ENCODE measurements around the gene MESP1.

MESP1 gene

DNA sequence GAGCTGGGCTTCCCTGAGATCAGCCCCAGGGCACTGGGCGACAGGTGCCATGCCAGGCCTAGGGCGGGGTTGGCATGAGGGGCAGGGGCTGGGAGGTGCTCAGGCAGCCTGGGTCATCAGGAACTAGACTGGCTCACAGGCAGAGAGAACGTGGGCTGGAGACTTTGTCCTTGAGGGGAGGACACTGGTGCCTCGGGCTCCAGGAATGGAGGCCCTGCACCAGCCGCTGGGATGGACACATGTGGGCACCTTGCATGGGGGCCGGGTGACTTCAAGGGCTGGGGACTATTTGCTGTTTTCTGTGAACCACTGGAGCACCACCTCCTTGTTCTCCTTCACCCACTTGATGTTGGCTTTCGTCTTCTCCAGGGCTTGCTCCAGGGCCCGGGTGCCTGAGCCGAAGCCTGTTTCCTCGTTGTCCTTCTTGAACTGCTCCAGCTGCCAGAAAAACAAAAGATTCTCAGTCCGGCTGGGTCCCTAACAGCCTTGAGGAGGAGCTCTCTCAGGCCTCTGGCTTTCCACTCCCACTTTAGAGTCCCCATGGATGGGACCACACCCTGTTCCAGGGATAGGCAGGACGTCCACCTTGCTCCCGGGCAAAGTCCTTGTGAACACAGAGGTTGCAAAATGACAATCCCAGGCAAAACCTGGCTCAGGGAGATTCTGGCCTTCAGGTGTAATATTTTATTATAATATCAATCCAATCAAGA is 34.2 kb upstream of the MESP1 start:
- no peaks in the 10 kb centered on the region; the same call in 1 of the 2 replicates for H3K9me3 ChIP-seq (ENCODE audit: control insufficient read depth, insufficient read depth, low read depth, low read length)
- H3K36me3 ChIP-seq (ENCODE audit: control insufficient read depth in 2 of 2, insufficient read depth in 1 of 2, low read length in 2 of 2), result no peaks in the 10 kb centered on the region
- no peaks in the 10 kb centered on the region for H3K4me1 ChIP-seq (ENCODE audit: control insufficient read depth, insufficient read depth, low read length)
- H3K27ac ChIP-seq (ENCODE audit: extremely low read depth, low read depth, low read length), result no peak overlapping the region
- ChIA-PET POLR2A (no interaction called here), CTCF (interaction anchor here (0.8 to 1.0 kb wide), 2 partner anchors 24 to 89 kb away, joined by 3 to 4 read pairs; no protein-coding TSS in a partner anchor)
- no peak overlapping the region for H3K4me3 ChIP-seq (ENCODE audit: low read depth, low read length)
- peak; percentile 52; the same call in 1 of the 2 replicates for TF ChIP-seq SCRT1 (tag by site-specific recombination; IDR thresholded peaks at IDR 0.05; ENCODE audit: borderline replicate concordance)
- TF ChIP-seq SCRT2 (tag by site-specific recombination; IDR thresholded peaks at IDR 0.05), result peak; percentile 75
- no peak for TF ChIP-seq ZNF266 (tag by site-specific recombination; IDR thresholded peaks at IDR 0.05; ENCODE audit: low read depth)
- no peak for TF ChIP-seq ZNF529 (tag by site-specific recombination; IDR thresholded peaks at IDR 0.05; ENCODE audit: insufficient replicate concordance)
- TF ChIP-seq ZNF24 (tag by site-specific recombination; IDR thresholded peaks at IDR 0.05), result no peak
- no peak for TF ChIP-seq ZBTB7A (tag by site-specific recombination; IDR thresholded peaks at IDR 0.05; ENCODE audit: low read depth)
- TF ChIP-seq ZFP37 (tag by site-specific recombination; IDR thresholded peaks at IDR 0.05), result no peak

DNA sequence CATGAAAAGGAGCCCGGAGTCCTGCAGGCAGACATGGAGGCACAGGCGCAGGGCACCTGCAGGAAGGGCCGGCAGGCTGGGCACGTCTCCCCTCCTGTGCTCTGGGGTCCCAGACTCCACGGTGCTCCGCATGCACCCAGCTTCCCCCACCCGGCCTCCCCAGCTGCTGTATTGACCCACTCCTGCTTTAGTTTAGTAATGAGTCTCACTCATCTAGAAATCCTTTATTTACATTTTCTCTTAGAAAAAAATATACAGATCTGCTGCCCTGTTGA is 33.6 kb upstream of the MESP1 start:
- ChIA-PET CTCF (interaction anchor here (0.8 kb wide), 1 partner anchor 24 kb away, joined by 4 read pairs; no protein-coding TSS in a partner anchor), POLR2A (no interaction called here)
- TF ChIP-seq ZFP3 (tag by site-specific recombination; IDR thresholded peaks at IDR 0.05; ENCODE audit: low read depth) (no peak), ZNF140 (tag by site-specific recombination; IDR thresholded peaks at IDR 0.05) (no peak), WT1 (tag by site-specific recombination; IDR thresholded peaks at IDR 0.05) (no peak), ZNF544 (tag by site-specific recombination; IDR thresholded peaks at IDR 0.05) (no peak), ZNF654 (tag by site-specific recombination; IDR thresholded peaks at IDR 0.05; ENCODE audit: low read depth) (no peak), KLF8 (tag by site-specific recombination; IDR thresholded peaks at IDR 0.05) (no peak), ZNF658 (tag by site-specific recombination; IDR thresholded peaks at IDR 0.05) (no peak), ZNF37A (tag by site-specific recombination; IDR thresholded peaks at IDR 0.05) (no peak), OSR2 (tag by site-specific recombination; IDR thresholded peaks at IDR 0.05) (no peak), ZNF677 (tag by site-specific recombination; IDR thresholded peaks at IDR 0.05) (no peak)
- TF ChIP-seq, protein P1, sequence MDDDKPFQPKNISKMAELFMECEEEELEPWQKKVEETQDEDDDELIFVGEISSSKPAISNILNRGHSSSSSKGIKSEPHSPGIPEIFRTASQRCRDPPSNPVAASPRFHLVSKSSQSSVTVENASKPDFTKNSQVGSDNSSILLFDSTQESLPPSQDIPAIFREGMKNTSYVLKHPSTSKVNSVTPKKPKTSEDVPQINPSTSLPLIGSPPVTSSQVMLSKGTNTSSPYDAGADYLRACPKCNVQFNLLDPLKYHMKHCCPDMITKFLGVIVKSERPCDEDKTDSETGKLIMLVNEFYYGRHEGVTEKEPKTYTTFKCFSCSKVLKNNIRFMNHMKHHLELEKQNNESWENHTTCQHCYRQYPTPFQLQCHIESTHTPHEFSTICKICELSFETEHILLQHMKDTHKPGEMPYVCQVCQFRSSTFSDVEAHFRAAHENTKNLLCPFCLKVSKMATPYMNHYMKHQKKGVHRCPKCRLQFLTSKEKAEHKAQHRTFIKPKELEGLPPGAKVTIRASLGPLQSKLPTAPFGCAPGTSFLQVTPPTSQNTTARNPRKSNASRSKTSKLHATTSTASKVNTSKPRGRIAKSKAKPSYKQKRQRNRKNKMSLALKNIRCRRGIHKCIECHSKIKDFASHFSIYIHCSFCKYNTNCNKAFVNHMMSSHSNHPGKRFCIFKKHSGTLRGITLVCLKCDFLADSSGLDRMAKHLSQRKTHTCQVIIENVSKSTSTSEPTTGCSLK (tag by site-specific recombination; IDR thresholded peaks at IDR 0.05), result no peak
- TF ChIP-seq, protein P2, sequence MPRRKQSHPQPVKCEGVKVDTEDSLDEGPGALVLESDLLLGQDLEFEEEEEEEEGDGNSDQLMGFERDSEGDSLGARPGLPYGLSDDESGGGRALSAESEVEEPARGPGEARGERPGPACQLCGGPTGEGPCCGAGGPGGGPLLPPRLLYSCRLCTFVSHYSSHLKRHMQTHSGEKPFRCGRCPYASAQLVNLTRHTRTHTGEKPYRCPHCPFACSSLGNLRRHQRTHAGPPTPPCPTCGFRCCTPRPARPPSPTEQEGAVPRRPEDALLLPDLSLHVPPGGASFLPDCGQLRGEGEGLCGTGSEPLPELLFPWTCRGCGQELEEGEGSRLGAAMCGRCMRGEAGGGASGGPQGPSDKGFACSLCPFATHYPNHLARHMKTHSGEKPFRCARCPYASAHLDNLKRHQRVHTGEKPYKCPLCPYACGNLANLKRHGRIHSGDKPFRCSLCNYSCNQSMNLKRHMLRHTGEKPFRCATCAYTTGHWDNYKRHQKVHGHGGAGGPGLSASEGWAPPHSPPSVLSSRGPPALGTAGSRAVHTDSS (tag by site-specific recombination; IDR thresholded peaks at IDR 0.05), result no peak
- TF ChIP-seq, protein P3, sequence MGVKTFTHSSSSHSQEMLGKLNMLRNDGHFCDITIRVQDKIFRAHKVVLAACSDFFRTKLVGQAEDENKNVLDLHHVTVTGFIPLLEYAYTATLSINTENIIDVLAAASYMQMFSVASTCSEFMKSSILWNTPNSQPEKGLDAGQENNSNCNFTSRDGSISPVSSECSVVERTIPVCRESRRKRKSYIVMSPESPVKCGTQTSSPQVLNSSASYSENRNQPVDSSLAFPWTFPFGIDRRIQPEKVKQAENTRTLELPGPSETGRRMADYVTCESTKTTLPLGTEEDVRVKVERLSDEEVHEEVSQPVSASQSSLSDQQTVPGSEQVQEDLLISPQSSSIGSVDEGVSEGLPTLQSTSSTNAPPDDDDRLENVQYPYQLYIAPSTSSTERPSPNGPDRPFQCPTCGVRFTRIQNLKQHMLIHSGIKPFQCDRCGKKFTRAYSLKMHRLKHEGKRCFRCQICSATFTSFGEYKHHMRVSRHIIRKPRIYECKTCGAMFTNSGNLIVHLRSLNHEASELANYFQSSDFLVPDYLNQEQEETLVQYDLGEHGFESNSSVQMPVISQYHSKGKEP (tag by site-specific recombination; IDR thresholded peaks at IDR 0.05), result no peak
- TF ChIP-seq, protein P4, sequence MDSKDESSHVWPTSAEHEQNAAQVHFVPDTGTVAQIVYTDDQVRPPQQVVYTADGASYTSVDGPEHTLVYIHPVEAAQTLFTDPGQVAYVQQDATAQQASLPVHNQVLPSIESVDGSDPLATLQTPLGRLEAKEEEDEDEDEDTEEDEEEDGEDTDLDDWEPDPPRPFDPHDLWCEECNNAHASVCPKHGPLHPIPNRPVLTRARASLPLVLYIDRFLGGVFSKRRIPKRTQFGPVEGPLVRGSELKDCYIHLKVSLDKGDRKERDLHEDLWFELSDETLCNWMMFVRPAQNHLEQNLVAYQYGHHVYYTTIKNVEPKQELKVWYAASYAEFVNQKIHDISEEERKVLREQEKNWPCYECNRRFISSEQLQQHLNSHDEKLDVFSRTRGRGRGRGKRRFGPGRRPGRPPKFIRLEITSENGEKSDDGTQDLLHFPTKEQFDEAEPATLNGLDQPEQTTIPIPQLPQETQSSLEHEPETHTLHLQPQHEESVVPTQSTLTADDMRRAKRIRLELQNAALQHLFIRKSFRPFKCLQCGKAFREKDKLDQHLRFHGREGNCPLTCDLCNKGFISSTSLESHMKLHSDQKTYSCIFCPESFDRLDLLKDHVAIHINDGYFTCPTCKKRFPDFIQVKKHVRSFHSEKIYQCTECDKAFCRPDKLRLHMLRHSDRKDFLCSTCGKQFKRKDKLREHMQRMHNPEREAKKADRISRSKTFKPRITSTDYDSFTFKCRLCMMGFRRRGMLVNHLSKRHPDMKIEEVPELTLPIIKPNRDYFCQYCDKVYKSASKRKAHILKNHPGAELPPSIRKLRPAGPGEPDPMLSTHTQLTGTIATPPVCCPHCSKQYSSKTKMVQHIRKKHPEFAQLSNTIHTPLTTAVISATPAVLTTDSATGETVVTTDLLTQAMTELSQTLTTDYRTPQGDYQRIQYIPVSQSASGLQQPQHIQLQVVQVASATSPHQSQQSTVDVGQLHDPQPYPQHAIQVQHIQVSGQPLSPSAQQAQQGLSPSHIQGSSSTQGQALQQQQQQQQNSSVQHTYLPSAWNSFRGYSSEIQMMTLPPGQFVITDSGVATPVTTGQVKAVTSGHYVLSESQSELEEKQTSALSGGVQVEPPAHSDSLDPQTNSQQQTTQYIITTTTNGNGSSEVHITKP (tag by site-specific recombination; IDR thresholded peaks at IDR 0.05), result no peak
- TF ChIP-seq, protein P5, sequence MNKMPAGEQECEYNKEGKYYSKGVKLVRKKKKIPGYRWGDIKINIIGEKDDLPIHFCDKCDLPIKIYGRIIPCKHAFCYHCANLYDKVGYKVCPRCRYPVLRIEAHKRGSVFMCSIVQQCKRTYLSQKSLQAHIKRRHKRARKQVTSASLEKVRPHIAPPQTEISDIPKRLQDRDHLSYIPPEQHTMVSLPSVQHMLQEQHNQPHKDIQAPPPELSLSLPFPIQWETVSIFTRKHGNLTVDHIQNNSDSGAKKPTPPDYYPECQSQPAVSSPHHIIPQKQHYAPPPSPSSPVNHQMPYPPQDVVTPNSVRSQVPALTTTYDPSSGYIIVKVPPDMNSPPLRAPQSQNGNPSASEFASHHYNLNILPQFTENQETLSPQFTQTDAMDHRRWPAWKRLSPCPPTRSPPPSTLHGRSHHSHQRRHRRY (tag by site-specific recombination; IDR thresholded peaks at IDR 0.05), result no peak
- TF ChIP-seq, protein P6, sequence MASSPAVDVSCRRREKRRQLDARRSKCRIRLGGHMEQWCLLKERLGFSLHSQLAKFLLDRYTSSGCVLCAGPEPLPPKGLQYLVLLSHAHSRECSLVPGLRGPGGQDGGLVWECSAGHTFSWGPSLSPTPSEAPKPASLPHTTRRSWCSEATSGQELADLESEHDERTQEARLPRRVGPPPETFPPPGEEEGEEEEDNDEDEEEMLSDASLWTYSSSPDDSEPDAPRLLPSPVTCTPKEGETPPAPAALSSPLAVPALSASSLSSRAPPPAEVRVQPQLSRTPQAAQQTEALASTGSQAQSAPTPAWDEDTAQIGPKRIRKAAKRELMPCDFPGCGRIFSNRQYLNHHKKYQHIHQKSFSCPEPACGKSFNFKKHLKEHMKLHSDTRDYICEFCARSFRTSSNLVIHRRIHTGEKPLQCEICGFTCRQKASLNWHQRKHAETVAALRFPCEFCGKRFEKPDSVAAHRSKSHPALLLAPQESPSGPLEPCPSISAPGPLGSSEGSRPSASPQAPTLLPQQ (tag by site-specific recombination; IDR thresholded peaks at IDR 0.05), result no peak
- Histone ChIP-seq H3K4me1 (ENCODE audit: control insufficient read depth, insufficient read depth, low read length) (no peaks in the 10 kb centered on the region), H3K4me3 (ENCODE audit: low read depth, low read length) (no peak overlapping the region), H3K27ac (ENCODE audit: extremely low read depth, low read depth, low read length) (no peak overlapping the region), H3K9me3 (ENCODE audit: control insufficient read depth, insufficient read depth, low read depth, low read length) (no peaks in the 10 kb centered on the region; the same call in 1 of the 2 replicates), H3K36me3 (ENCODE audit: control insufficient read depth in 2 of 2, insufficient read depth in 1 of 2, low read length in 2 of 2) (no peaks in the 10 kb centered on the region)
